Measurements from ENCODE around the gene CNOT6.

CNOT6 gene

GRCh38 chr5:180602481-180603075 lies 108.4 kb downstream of the CNOT6 start:
- H3K27me3 ChIP-seq (ENCODE audit: control insufficient read depth, insufficient read depth, low read length) = no peaks in the 10 kb centered on the region

DNA sequence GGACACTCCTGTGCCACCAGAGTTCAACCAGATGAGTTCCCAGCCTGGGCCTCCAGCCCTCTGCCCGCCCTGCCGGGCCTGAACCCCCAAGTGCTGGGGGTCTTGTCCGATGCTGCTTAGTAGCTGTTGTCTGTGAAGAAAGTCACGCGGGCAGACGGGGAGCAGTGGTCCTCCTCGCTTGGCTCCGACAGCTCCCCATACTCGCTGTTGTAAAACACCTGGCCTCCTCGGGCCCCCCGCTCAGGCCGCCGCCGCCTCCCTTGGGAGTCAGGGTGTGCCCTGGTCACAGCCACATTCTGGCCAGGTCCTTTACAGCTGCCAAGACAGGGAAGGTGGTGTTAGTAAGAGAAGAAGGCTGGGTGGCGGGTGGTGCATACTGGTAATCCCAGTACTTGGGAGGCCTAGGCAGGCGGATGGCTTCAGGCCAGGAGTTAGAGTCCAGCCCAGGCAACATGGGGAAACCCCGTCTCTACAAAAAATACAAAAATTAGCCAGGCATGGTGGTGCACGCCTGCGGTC lies 109.0 kb downstream of the CNOT6 start:
- H3K4me3 ChIP-seq (ENCODE audit: low read depth, low read length) = no peak overlapping the region
- H3K27ac ChIP-seq (ENCODE audit: low read depth, low read length) = no peak overlapping the region
- H3K27me3 ChIP-seq (ENCODE audit: control insufficient read depth, insufficient read depth, low read length) = no peaks in the 10 kb centered on the region
- no peak overlapping the region for H3K9ac ChIP-seq (ENCODE audit: low read depth, low read length)
- no peaks in the 10 kb centered on the region for H3K4me1 ChIP-seq (ENCODE audit: control insufficient read depth, insufficient read depth, low read length)
- no peaks in the 10 kb centered on the region for H3K36me3 ChIP-seq (ENCODE audit: control insufficient read depth, insufficient read depth, low read length)
- no peaks in the 10 kb centered on the region for H3K9me3 ChIP-seq (ENCODE audit: control insufficient read depth, insufficient read depth, low read length)

More at GRCh38 chr5:180602481-180603075, 108.4 kb downstream of the CNOT6 start:
- Histone ChIP-seq H3K9ac (ENCODE audit: low read depth, low read length) (no peak overlapping the region), H3K36me3 (ENCODE audit: control insufficient read depth, insufficient read depth, low read length) (no peaks in the 10 kb centered on the region), H3K9me3 (ENCODE audit: control insufficient read depth, insufficient read depth, low read length) (no peaks in the 10 kb centered on the region), H3K27ac (ENCODE audit: low read depth, low read length) (no peak overlapping the region), H3K4me1 (ENCODE audit: control insufficient read depth, insufficient read depth, low read length) (no peaks in the 10 kb centered on the region), H3K4me3 (ENCODE audit: low read depth, low read length) (no peak overlapping the region)

GRCh38 chr5:180604271-180604670 lies 110.1 kb downstream of the CNOT6 start:
- Histone ChIP-seq H3K9ac (ENCODE audit: low read depth, low read length) (no peak overlapping the region), H3K9me3 (ENCODE audit: control insufficient read depth, insufficient read depth, low read length) (no peaks in the 10 kb centered on the region), H3K4me3 (ENCODE audit: low read depth, low read length) (no peak overlapping the region), H3K36me3 (ENCODE audit: control insufficient read depth, insufficient read depth, low read length) (no peaks in the 10 kb centered on the region), H3K27me3 (ENCODE audit: control insufficient read depth, insufficient read depth, low read length) (no peaks in the 10 kb centered on the region), H3K4me1 (ENCODE audit: control insufficient read depth, insufficient read depth, low read length) (no peaks in the 10 kb centered on the region), H3K27ac (ENCODE audit: low read depth, low read length) (no peak overlapping the region)

- H3K4me3 ChIP-seq (ENCODE audit: low read depth, low read length) = no peak overlapping the region
- H3K4me1 ChIP-seq (ENCODE audit: control insufficient read depth, insufficient read depth, low read length) = no peaks in the 10 kb centered on the region
These were observed 111.5 kb downstream of the CNOT6 start for GRCh38 chr5:180605554-180606214.

GRCh38 chr5:180606215-180606785 lies 112.1 kb downstream of the CNOT6 start:
- no peaks in the 10 kb centered on the region for H3K36me3 ChIP-seq (ENCODE audit: control insufficient read depth, insufficient read depth, low read length)
- no peaks in the 10 kb centered on the region for H3K27me3 ChIP-seq (ENCODE audit: control insufficient read depth, insufficient read depth, low read length)
- H3K4me3 ChIP-seq (ENCODE audit: low read depth, low read length) = no peak overlapping the region
- H3K4me1 ChIP-seq (ENCODE audit: control insufficient read depth, insufficient read depth, low read length) = no peaks in the 10 kb centered on the region
- H3K9me3 ChIP-seq (ENCODE audit: control insufficient read depth, insufficient read depth, low read length) = no peaks in the 10 kb centered on the region
- H3K27ac ChIP-seq (ENCODE audit: low read depth, low read length) = no peak overlapping the region
- no peak overlapping the region for H3K9ac ChIP-seq (ENCODE audit: low read depth, low read length)

More at GRCh38 chr5:180605554-180606214, 111.5 kb downstream of the CNOT6 start:
- Histone ChIP-seq H3K27me3 (ENCODE audit: control insufficient read depth, insufficient read depth, low read length) (no peaks in the 10 kb centered on the region), H3K36me3 (ENCODE audit: control insufficient read depth, insufficient read depth, low read length) (no peaks in the 10 kb centered on the region), H3K27ac (ENCODE audit: low read depth, low read length) (no peak overlapping the region), H3K9ac (ENCODE audit: low read depth, low read length) (no peak overlapping the region), H3K9me3 (ENCODE audit: control insufficient read depth, insufficient read depth, low read length) (no peaks in the 10 kb centered on the region)

DNA sequence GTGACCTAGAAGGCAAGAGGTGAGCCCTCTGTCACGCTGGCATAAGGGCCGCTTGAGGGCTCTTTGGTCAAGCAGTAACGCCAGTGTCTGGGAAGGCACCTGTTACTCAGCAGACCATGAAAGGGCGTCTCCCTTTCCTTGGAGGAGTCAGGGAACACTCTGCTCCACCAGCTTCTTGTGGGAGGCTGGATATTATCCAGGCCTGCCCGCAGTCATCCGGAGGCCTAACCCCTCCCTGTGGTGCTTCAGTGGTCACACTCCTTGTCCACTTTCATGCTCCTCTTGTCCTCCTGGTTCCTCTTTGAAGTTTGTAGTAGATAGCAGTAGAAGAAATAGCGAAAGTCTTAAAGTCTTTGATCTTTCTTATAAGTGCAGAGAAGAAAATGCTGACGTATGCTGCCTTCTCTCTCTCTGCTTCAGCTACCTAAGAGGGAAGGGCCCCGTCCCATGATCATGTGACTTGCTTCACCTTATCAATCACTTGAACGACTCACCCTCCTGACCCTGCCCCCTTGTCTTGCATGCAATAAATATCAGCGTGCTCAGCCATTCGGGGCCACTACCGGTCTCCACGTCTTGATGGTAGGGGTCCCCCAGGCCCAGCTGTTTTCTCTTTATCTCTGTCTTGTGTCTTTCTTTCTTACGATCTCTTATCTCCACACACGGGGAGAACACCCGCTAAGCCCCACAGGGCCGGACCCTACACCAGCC lies 113.8 kb downstream of the CNOT6 start:
- Histone ChIP-seq H3K36me3 (ENCODE audit: control insufficient read depth, insufficient read depth, low read length) (no peaks in the 10 kb centered on the region), H3K27ac (ENCODE audit: low read depth, low read length) (no peak overlapping the region), H3K9ac (ENCODE audit: low read depth, low read length) (no peak overlapping the region)

GRCh38 chr5:180608572-180609310 lies 114.6 kb downstream of the CNOT6 start:
- Histone ChIP-seq H3K4me1 (ENCODE audit: control insufficient read depth, insufficient read depth, low read length) (no peaks in the 10 kb centered on the region), H3K4me3 (ENCODE audit: low read depth, low read length) (no peak overlapping the region), H3K27me3 (ENCODE audit: control insufficient read depth, insufficient read depth, low read length) (no peaks in the 10 kb centered on the region), H3K36me3 (ENCODE audit: control insufficient read depth, insufficient read depth, low read length) (no peaks in the 10 kb centered on the region), H3K27ac (ENCODE audit: low read depth, low read length) (no peak overlapping the region), H3K9ac (ENCODE audit: low read depth, low read length) (no peak overlapping the region), H3K9me3 (ENCODE audit: control insufficient read depth, insufficient read depth, low read length) (no peaks in the 10 kb centered on the region)

More for the DNA sequence above, 113.8 kb downstream of the CNOT6 start:
- Histone ChIP-seq H3K4me3 (ENCODE audit: low read depth, low read length) (no peak overlapping the region), H3K4me1 (ENCODE audit: control insufficient read depth, insufficient read depth, low read length) (no peaks in the 10 kb centered on the region), H3K9me3 (ENCODE audit: control insufficient read depth, insufficient read depth, low read length) (no peaks in the 10 kb centered on the region), H3K27me3 (ENCODE audit: control insufficient read depth, insufficient read depth, low read length) (no peaks in the 10 kb centered on the region)

- H3K36me3 ChIP-seq (ENCODE audit: control insufficient read depth, insufficient read depth, low read length) = no peaks in the 10 kb centered on the region
- H3K4me1 ChIP-seq (ENCODE audit: control insufficient read depth, insufficient read depth, low read length) = no peaks in the 10 kb centered on the region
- H3K27me3 ChIP-seq (ENCODE audit: control insufficient read depth, insufficient read depth, low read length) = no peaks in the 10 kb centered on the region
- no peak overlapping the region for H3K9ac ChIP-seq (ENCODE audit: low read depth, low read length)
- H3K27ac ChIP-seq (ENCODE audit: low read depth, low read length) = no peak overlapping the region
- H3K9me3 ChIP-seq (ENCODE audit: control insufficient read depth, insufficient read depth, low read length) = no peaks in the 10 kb centered on the region
- H3K4me3 ChIP-seq (ENCODE audit: low read depth, low read length) = no peak overlapping the region
These were observed 115.2 kb downstream of the CNOT6 start for GRCh38 chr5:180609386-180609785.

GRCh38 chr5:180609817-180610550 lies 115.8 kb downstream of the CNOT6 start:
- H3K27ac ChIP-seq (ENCODE audit: low read depth, low read length) = no peak overlapping the region
- no peaks in the 10 kb centered on the region for H3K27me3 ChIP-seq (ENCODE audit: control insufficient read depth, insufficient read depth, low read length)
- H3K4me3 ChIP-seq (ENCODE audit: low read depth, low read length) = no peak overlapping the region
- H3K9me3 ChIP-seq (ENCODE audit: control insufficient read depth, insufficient read depth, low read length) = no peaks in the 10 kb centered on the region
- H3K9ac ChIP-seq (ENCODE audit: low read depth, low read length) = no peak overlapping the region
- H3K36me3 ChIP-seq (ENCODE audit: control insufficient read depth, insufficient read depth, low read length) = no peaks in the 10 kb centered on the region
- no peaks in the 10 kb centered on the region for H3K4me1 ChIP-seq (ENCODE audit: control insufficient read depth, insufficient read depth, low read length)
